ENCODE measurements around the gene ATG4C.

- TF ChIP-seq FOXK2 (IDR thresholded peaks at IDR 0.05) (no peak), FOXA1 (IDR thresholded peaks at IDR 0.05) (no peak)
These were observed 5.7 kb upstream of the ATG4C start for GRCh38 chr1:62778208-62778607.
